IMR-90 (cell line): Measurements from ENCODE around the gene IL17B.

Experiments used
- BHLHE40 ChIP-seq: fragments of 150-350 bp; IDR thresholded peaks from 2 replicates; pipeline ENCODE4 v1.6.1; 2016; ENCODE audit warnings: mild to moderate bottlenecking, low read depth, low read length
- CTCF ChIP-seq: conservative IDR thresholded peaks from 2 replicates; pipeline ENCODE4 v1.5.1; 2012; ENCODE audit warnings: mild to moderate bottlenecking, low read depth, low read length, improper control_type of control experiment
- MAFK ChIP-seq: IDR thresholded peaks from 2 replicates; pipeline ENCODE4 v1.6.1; 2012; ENCODE audit warnings: low read depth, low read length, improper control_type of control experiment
- POLR2A ChIP-seq: IDR thresholded peaks from 2 replicates; pipeline ENCODE4 v1.6.1; 2012; ENCODE audit warnings: mild to moderate bottlenecking, low read depth, low read length
- RCOR1 ChIP-seq: IDR thresholded peaks from 2 replicates; pipeline ENCODE4 v1.6.1; 2012; ENCODE audit warnings: mild to moderate bottlenecking, low read length, improper control_type of control experiment; ENCODE audit not compliant: insufficient replicate concordance

- TF ChIP-seq CTCF (no peak), BHLHE40 (no peak), POLR2A (no peak), MAFK (no peak), RCOR1 (no peak)
These were observed 53.8 kb downstream of the IL17B start for GRCh38 chr5:149325166-149325735.
